GM11168 (cell line): Measurements from ENCODE around the gene NDUFB3.
"Not testable (repeated sequence)": the region's sequence is repeated elsewhere in the genome, so short reads cannot be mapped to it uniquely, and the experiment has no call there.

Source experiments
- in situ Hi-C: fragments of 300-500 bp; cut with MboI; formaldehyde crosslinking; loops from one replicate; pipeline ENCODE4 v1.12.0; 2022; ENCODE audit warnings: low sequenced_read_pairs; ENCODE audit not compliant: unreplicated experiment

Gene NDUFB3

DNA sequence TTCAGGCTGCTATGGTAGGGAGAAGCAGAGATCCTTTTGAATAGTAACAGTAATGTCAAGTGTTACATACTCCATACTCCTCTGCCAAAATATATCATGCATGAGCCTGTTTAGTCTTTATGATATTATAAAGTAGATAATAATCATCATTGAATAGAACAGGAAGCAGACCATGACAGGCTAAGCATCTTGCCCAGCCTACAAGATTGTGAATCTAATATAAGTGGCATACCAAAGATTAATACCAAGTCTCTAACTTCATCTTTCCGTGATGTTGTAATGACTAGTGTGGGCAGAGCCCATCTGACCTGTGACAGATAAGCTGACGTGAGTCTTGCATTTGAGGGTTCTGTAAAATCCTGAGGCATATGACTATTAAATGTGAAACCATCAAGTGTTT is 13.1 kb downstream of the NDUFB3 start:
- in situ Hi-C loops = no loop called here

GRCh38 chr2:201090574-201090973 is 18.8 kb downstream of the NDUFB3 start:
- in situ Hi-C loops = no loop called here

DNA sequence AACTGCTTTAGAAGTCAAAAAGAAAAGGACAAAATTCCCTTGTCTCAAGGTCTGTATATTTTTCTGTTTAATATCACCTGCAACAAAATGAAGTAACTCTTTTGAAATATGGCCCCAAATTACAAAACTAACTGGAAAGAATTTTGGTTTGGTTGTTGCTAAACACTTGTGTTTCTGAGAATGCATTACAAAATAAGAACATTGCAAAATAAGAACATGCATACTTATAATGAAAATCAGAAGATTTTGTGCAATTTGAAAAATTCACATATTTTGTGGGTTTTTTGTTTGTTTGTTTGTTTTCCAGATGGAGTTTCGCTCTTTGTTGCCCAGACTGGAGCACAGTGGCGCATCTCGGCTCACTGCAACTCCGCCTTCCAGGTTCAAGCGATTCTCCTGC is 21.8 kb downstream of the NDUFB3 start:
- in situ Hi-C loops = no loop called here

DNA sequence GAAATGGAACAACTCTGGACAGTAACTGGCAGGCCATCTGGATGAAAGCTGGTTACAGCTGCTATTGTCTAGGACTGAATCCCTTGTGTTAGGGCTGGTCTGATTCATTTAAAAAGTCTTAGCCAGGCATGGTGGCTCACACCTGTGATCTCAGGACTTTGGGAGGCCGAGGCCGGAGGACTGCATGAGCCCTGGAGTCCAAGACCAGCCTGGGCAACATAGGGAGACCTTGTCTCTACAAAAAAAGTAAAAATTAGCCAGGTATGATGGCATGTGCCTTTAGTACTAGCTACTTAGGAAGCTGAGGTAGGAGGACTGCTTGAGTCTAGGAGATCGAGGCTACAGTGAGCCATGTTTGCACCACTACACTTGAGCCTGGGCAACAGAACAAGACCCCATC is 28.7 kb downstream of the NDUFB3 start:
- in situ Hi-C loops = no loop called here

DNA sequence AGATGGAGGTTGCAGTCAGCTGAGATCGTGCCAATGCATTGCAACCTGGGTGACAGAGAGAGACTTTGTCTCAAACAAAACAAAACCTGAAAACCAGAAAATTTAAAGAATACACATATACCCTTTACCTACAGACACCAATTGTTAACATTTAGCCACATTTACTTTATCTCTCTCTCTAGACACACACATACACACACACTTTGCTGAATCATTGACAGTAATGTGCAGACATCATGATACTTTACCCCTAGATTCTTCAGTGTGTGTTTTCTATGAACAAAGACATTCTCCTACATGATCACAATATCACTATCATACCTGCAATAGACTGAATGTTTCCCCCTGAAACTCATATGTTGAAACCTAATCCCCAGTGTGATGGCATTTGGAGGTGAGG is 34.0 kb downstream of the NDUFB3 start:
- in situ Hi-C loops = no loop called here

DNA sequence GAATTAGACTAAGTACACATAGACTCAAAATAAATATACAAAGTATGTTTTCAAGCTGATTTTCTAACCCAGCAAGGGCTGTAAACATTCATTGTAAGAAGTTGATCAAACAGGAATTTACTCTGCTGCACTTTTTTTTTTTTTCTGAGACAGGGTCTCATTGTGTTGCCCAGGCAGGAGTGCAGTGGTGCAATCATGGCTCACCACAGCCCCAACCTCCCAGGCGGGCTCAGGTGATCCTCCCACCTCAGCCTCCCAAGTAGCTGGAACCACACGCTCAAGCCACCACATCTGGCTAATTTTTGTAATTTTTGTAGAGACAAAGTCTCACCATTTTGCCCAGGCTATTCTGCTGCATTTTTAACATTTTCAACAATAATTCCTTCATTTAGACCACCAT is 35.8 kb downstream of the NDUFB3 start:
- in situ Hi-C loops = no loop called here

DNA sequence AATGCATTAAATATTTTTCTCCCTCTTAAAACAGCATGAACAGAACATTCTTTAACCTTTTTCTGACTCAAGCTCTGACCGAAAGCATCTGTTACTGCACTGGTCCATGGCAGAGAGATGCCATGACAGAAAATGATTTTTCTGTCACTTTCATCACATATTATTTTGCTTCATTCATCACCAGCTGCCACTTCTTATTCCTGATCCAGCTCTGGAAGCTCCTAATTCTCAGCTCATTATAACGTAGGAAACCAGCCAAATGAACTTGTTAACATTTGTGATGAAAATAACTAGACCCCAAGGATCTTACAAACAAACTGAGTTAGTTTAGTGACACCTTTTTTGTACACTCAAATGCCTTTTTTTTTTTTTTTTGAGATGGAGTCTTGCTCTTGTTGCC is 36.5 kb downstream of the NDUFB3 start:
- in situ Hi-C loops = no loop called here

GRCh38 chr2:201109186-201109585 is 37.4 kb downstream of the NDUFB3 start:
- in situ Hi-C loops = no loop called here

GRCh38 chr2:201110615-201111014 is 38.8 kb downstream of the NDUFB3 start:
- in situ Hi-C loops = no loop called here

DNA sequence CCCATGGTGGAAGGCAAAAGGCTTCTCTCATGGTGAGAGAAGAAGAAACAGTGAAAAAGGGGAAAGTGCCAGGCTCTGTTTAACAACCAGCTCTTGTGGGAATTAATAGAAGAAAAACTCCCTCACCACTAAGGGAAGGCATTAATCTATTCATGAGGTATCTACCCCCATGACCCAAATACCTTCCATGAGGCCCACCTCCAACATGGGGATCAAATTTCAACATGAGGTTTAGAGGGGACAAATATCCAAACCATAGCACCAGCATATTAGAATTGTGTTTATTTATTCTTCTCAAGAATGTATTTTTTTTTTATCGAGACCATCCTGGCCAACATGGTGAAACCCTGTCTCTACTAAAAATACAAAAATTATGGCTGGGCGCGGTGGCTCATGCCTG is 39.3 kb downstream of the NDUFB3 start:
- in situ Hi-C loops = no loop called here

DNA sequence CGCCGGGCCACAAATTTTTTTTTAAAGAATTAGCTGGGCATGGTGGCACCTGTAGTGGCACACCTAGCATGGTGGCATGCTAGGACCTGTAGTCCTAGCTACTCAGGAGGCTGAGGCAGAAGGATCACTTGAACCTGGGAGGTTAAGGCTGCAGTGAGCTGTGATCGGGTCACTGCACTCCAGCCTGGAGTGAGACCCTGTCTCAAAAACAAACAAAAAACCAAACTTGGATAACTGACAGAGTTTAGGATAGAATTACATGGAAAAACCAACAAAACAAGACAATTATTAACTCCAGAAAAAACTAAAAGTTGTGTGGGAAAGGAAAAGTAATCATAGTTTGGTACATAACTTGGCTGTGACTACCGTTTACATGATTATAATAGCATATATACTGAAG is 42.5 kb downstream of the NDUFB3 start:
- in situ Hi-C loops = no loop called here

DNA sequence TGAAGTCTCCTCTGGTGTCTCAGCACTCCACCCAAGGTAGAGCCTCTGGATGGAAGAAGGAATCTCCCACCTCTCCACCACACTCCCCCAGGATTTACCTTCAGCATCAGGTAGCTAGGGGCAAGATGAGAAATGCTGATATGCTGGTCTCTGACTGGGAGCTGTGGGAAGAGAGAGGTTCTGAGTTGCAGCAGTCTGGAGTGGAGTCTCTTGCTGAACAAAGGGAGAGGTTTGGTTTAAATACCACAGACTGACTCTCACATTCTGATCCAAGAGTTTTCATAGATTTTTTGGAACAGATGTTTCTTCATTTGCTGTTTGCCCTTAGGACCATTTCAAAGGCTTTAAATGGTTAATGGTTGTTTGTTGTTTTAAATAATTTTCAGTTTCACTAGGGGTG is 43.0 kb downstream of the NDUFB3 start:
- in situ Hi-C loops = no loop called here

DNA sequence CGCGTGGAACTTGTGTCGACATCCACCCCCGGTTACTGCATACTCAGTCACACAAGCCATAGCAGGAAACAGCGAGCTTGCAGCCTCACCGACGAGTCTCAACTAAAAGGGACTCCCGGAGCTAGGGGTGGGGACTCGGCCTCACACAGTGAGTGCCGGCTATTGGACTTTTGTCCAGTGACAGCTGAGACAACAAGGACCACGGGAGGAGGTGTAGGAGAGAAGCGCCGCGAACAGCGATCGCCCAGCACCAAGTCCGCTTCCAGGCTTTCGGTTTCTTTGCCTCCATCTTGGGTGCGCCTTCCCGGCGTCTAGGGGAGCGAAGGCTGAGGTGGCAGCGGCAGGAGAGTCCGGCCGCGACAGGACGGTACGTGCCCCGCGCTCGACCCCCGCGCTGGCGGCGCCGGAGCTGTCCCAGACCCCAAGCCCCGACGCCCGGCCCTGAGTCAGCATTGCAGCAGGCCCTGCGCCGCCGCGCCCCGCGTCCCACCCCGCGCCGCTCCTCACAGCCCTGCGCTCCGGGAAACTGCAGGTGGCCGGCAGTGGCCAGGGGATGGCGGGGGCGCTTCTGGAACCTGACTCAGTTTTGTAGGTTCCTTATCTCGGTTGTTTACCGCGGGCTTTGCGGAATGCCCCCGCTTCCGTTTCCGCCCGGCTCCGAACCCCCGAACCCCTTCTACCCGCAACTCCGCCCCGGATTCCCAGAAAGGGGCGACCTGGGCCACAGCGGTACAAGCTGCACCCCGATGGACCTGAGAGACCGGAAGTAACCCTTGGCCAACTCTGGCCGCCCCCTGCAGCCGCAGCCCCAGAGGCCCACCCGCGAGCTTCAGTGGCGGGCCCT is 44.5 kb downstream of the NDUFB3 start, which contains the start of gene CFLAR:
Gene CFLAR (plus strand): TSS at position 50 of the 844 bp plus-strand sequence. CDS start 13,702 bp downstream, outside the sequence.
- in situ Hi-C loops = no loop called here

GRCh38 chr2:201116959-201117734 is 45.3 kb downstream of the NDUFB3 start:
- in situ Hi-C loops = no loop called here

DNA sequence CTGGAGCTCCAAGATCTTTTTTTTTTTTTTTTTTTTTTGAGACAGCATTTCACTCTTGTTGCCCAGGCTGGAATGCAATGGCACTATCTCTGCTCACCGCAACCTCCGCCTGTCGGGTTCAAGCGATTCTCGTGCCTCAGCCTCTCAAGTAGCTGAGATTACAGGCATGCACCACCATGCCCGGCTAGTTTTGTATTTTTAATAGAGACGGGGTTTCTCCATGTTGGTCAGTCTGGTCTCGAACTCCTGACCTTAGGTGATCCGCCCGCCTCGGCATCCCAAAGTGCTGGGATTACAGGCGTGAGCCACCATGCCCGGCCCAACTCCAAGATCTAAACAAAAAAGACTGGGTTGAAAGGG is 45.9 kb downstream of the NDUFB3 start:
- in situ Hi-C loops = not testable (repeated sequence)

DNA sequence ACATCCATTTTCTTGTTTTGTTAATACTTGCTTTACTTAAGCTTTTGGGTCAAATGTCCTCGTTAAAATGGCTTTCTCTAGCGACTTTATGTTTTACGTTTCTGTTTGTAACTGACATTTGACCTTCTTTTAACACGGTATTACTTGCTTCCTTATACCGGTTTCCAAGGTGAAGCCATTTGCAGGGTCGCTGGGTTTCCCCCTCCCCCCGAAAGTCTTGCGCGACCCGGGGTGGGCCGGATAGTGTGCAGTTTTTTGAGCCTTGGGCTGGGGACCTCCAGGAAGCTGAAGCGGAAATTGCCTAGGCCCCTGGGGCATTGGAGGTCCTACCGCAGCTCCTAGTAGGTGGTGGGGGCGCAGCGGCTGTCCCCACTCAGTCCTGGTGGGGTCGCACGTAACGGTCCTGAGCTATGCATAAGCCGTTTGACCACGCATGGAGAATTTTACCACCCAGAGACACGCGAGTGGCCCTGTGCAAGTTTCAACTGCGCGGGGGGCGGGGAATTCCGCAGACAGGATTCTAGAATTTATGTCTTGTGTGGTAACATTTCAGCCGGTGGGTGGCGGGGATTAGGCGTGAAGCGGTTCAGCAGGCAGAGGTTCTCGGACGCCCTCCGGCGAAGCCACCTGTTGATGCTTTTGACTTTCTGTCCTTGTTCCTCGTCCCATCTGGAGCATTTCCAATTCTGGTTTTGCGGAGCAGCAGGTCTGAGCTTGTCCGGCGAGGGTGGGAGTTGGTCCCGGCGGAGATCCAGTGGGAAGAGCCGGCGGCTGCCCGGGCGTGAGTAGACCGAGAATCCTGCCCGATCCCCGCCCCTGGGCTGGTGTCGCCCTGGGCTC is 46.5 kb downstream of the NDUFB3 start:
- in situ Hi-C loops = no loop called here

DNA sequence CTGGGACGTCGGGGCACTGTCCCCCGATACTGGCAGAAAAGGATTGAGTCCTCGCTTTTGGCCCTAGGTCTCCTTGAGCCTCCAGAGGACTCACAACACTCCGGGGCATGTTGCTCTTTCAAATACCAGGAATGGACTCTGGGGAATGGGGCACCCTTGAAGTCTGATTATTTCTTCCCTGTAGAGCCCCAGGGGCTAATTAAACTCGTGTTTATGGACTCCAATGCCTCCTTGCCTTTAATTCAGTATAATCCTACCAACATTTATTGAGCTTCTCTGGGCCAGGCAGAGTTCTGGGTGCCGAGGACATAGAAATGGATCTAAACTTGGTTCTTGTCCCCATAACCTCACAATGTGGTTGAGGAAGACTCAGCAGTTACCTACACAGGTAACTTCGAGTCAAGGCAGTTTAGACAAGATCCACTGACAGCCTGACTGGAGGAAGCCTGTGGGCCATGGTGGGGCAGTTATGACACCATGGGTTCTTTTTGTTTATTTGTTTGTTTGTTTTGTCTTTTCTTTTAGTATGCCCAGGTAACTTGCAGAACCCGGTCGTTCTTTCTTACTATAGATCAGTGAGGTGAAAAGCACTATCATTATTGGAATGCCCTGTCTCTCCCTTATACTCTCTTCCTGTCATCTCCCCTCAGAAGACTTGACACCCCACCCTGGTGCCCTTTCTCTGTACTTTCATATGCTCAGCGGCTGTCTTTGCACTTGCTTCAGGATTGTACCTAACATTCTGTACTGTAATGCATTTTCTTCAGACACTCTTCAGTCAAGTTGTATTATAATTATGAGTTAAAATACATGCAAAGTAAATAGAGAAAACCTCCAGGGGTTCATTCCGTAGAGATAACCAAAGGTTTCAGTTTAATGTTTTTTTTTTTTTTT is 47.4 kb downstream of the NDUFB3 start:
- in situ Hi-C loops = no loop called here

DNA sequence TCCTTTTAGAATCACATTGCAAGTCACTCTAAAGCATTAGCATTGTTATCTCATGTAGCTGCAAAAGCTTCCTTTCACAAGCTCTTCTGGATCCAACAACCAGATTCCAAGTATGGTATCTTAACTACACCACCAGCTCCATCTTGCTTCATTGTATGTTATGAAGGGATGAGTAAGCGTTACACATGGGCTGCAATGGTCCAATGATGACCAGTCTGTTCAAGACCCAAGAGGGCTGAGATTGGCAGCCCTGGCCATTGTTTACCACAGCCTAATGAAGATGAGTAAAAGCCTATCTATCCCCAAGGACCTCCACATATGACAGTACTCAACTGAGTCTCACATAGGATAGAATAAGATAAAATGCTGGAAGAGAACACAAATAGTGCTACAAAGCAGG is 50.5 kb downstream of the NDUFB3 start:
- in situ Hi-C loops = no loop called here

DNA sequence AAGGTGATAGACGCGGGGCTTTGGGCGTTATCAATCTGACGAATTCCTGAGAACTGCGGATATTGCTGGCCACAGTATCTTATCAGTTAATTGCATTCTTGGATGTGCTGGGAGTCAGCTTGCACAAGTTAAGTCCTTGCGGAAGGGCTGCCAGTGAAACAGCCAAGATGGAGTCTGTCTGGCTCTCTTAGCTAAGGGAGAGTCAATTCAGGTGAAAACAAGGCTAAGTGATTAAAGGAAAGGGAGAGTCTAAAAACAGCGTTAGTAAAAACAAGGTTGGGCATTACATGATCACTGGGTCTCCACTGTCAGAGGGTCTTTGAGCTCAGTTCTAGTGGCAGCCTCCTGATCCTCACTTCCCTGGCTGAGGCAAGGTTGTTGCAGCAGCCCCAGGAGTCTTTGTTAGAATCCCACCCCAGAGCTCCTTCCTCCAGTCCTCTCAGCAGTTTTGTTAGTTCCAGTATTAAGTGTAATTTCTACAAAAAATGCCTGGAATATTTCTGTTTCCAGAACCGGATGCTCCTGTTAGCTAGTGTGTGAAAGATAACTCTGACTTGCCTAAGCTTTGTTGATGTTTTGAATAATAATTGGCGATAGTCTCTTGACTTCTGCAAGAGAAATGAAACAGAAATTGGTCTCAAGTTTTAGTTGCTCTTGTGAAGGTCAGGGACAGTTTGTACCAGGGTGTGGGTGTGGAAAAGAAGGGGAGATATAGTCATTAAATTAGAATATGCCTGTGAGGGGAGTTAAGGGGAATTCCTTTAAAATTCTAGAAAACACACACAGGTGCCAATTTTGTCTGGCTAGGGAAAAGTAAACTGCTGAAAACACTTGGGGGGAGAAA is 54.7 kb downstream of the NDUFB3 start:
- in situ Hi-C loops = no loop called here
